Stomach (tissue), 4 donors: ENCODE measurements around the gene SFXN1.

Experiments used
- CTCF ChIP-seq, 7 experiments: fragments of 450-650 bp in 4 of 7; fragments of 200-600 bp in 3 of 7; sonication (generic) in 3 of 7; IDR thresholded peaks; one replicate each; pipeline ENCODE4 v1.5.1; 2016 to 2019; ENCODE audit warnings: antibody characterized with exemption in 7 of 7, control low read depth in 2 of 7, mild to moderate bottlenecking in 1 of 7
- POLR2A ChIP-seq, 4 donors: fragments of 450-650 bp; IDR thresholded peaks; one replicate each; pipeline ENCODE4 v1.6.1; 2016; ENCODE audit warnings: antibody characterized with exemption in 4 of 4, control low read depth in 2 of 4, mild to moderate bottlenecking in 1 of 4, moderate library complexity in 1 of 4
- POLR2AphosphoS5 ChIP-seq, 3 donors: sonication (generic); formaldehyde crosslinking; IDR thresholded peaks; one replicate each; pipeline ENCODE4 v1.6.1; 2016; ENCODE audit warnings: antibody characterized with exemption in 3 of 3

- TF ChIP-seq POLR2AphosphoS5 (IDR thresholded peaks at IDR 0.05), result no peak
- no peak for TF ChIP-seq CTCF (IDR thresholded peaks at IDR 0.05)
- TF ChIP-seq POLR2A (IDR thresholded peaks at IDR 0.05), result no peak
Measured at GRCh38 chr5:175569701-175570100, 91.3 kb downstream of the SFXN1 start.
